Keratinocyte (primary cell): Measurements from ENCODE around the gene NLRP8. TPM values are rescaled to one million over a fixed set of nuclear protein-coding genes. Genes with fewer than 3 reads are reported as not detected.

Experiments
- DNase-seq: peaks from one replicate; pipeline ENCODE4 v3.0.0-alpha.2; 2011; ENCODE audit warnings: low read depth, missing footprints, low spot score
- FAIRE-seq: peaks from 2 replicates; lab custom pipeline; 2011; peaks lifted over from hg19 to GRCh38; lab: Jason Lieb, UNC
- H2AFZ ChIP-seq: 2 replicates; pipeline ENCODE4 v1.6.0; 2012; ENCODE audit warnings: low read length, control low read depth, inconsistent platforms; ENCODE audit not compliant: control insufficient read depth
- H3K27ac ChIP-seq: 2 replicates; pipeline ENCODE4 v1.5.1; 2011; ENCODE audit warnings: low read length; ENCODE audit not compliant: control insufficient read depth, insufficient read depth
- H3K27me3 ChIP-seq: 3 replicates; pipeline ENCODE4 v1.6.0; 2011; ENCODE audit warnings: low read length; ENCODE audit not compliant: control insufficient read depth, insufficient read depth; ENCODE audit errors: extremely low read depth
- H3K36me3 ChIP-seq, 2 experiments: 2 replicates in 1 of 2; 3 replicates in 1 of 2; pipeline ENCODE4 v1.5.1; 2011; ENCODE audit warnings: low read length in 2 of 2, mild to moderate bottlenecking in 1 of 2; ENCODE audit not compliant: control insufficient read depth in 2 of 2, insufficient read depth in 2 of 2; ENCODE audit errors: extremely low read depth in 1 of 2
- H3K4me1 ChIP-seq: 3 replicates; pipeline ENCODE4 v1.5.1; 2011; ENCODE audit warnings: low read length; ENCODE audit not compliant: control insufficient read depth, insufficient read depth; ENCODE audit errors: extremely low read depth
- H3K4me2 ChIP-seq: 3 replicates; pipeline ENCODE4 v1.6.0; 2011; ENCODE audit warnings: low read depth, low read length; ENCODE audit not compliant: control insufficient read depth, insufficient read depth; ENCODE audit errors: extremely low read depth
- H3K4me3 ChIP-seq, 3 experiments: fragments of 200-600 bp in 1 of 3; sonication (generic) in 1 of 3; 2 replicates in 2 of 3; 3 replicates in 1 of 3; pipeline ENCODE4 v1.5.1; 2011 to 2016; ENCODE audit warnings: low read length in 3 of 3, mild to moderate bottlenecking in 3 of 3, control low read depth in 2 of 3, inconsistent platforms in 1 of 3, low read depth in 1 of 3, mixed read lengths in 1 of 3, mixed run types in 1 of 3, moderate library complexity in 1 of 3; ENCODE audit not compliant: control insufficient read depth in 2 of 3, insufficient read depth in 2 of 3; ENCODE audit errors: extremely low read depth in 1 of 3
- H3K79me2 ChIP-seq: 2 replicates; pipeline ENCODE4 v1.6.0; 2012; ENCODE audit warnings: low read length; ENCODE audit not compliant: control insufficient read depth, insufficient read depth
- H3K9ac ChIP-seq: 3 replicates; pipeline ENCODE4 v1.6.0; 2011; ENCODE audit warnings: low read length; ENCODE audit not compliant: control insufficient read depth, insufficient read depth; ENCODE audit errors: extremely low read depth
- H3K9me1 ChIP-seq: 3 replicates; pipeline ENCODE4 v1.6.0; 2011; ENCODE audit warnings: low read length; ENCODE audit not compliant: control insufficient read depth, insufficient read depth; ENCODE audit errors: extremely low read depth
- H3K9me3 ChIP-seq: 2 replicates; pipeline ENCODE4 v1.5.1; 2012; ENCODE audit warnings: low read depth, low read length; ENCODE audit not compliant: control insufficient read depth
- H4K20me1 ChIP-seq: 3 replicates; pipeline ENCODE4 v1.6.0; 2011; ENCODE audit warnings: low read length; ENCODE audit not compliant: control insufficient read depth, insufficient read depth; ENCODE audit errors: extremely low read depth
- CTCF ChIP-seq, 3 experiments: IDR thresholded peaks in 1 of 3; conservative IDR thresholded peaks in 1 of 3; optimal IDR thresholded peaks in 1 of 3; 2 replicates in 2 of 3; 3 replicates in 1 of 3; pipeline versions ENCODE3 to v1.5.1; 2011; ENCODE audit warnings: low read length in 3 of 3, mild to moderate bottlenecking in 3 of 3, moderate library complexity in 2 of 3, control low read depth in 1 of 3, inconsistent platforms in 1 of 3; ENCODE audit not compliant: insufficient read depth in 2 of 3; ENCODE audit errors: extremely low read depth in 1 of 3
- EZH2 ChIP-seq: IDR thresholded peaks from one replicate; pipeline ENCODE4 v1.6.1; 2012; ENCODE audit warnings: inconsistent platforms, mild to moderate bottlenecking, low read length, moderate library complexity
- dilution Hi-C: fragments of 300-500 bp; cut with MboI; formaldehyde crosslinking; loops from one replicate; pipeline ENCODE4 v1.7.0; 2020; ENCODE audit warnings: low sequenced_read_pairs; ENCODE audit not compliant: extremely low pct_ligation_motif_present
- polyA plus RNA-seq, 5 experiments: library from polyadenylated mRNA; depleted of rRNA in 3 of 5; stranded (reverse) in 3 of 5; stranded (forward) in 1 of 5; unstranded in 1 of 5; fragments of >200 nt; gene quantifications; 1 replicate in 1 of 5; 2 replicates in 3 of 5; 3 replicates in 1 of 5; pipeline versions ENCODE4 v1.2.1 to v1.2.3, GENCODE V29; 2011 to 2012; ENCODE audit warnings: missing spikeins in 2 of 5, low read depth in 1 of 5, low replicate concordance in 1 of 5

NLRP8 gene
- polyA plus RNA-seq, 1 donor (not counting 4 experiments of a cell fraction or from before 2014, with no cell fraction given), result not detected

- dilution Hi-C loops, result no loop called here
- H3K79me2 ChIP-seq, result no peaks in the 10 kb centered on the region
- H3K9ac ChIP-seq, result no peak overlapping the region
- H3K9me3 ChIP-seq, result peaks cover 2% of the 10 kb centered on the region
- no peaks in the 10 kb centered on the region for H3K4me1 ChIP-seq
- H3K27me3 ChIP-seq, result no peaks in the 10 kb centered on the region
- H2AFZ ChIP-seq, result no peak overlapping the region
- no peak overlapping the region for H3K4me2 ChIP-seq
- no peak overlapping the region for H3K4me3 ChIP-seq
- FAIRE-seq (no peak), DNase-seq (no peak)
- no peak overlapping the region for H3K27ac ChIP-seq
- no peak for TF ChIP-seq EZH2
- TF ChIP-seq CTCF (optimal IDR thresholded peaks at IDR 0.05 in 1 of 3, IDR thresholded peaks at IDR 0.05 in 1 of 3, conservative IDR thresholded peaks at IDR 0.05 in 1 of 3; ENCODE audit: extremely low read depth in 1 of 3, insufficient read depth in 2 of 3, low read length in 3 of 3), result no peak
- H3K9me1 ChIP-seq, result no peaks in the 10 kb centered on the region
- H3K36me3 ChIP-seq, result no peaks in the 10 kb centered on the region
- no peaks in the 10 kb centered on the region for H4K20me1 ChIP-seq
Measured at GRCh38 chr19:56026769-56027168, 79.1 kb downstream of the NLRP8 start.

Other genes with a start within 250 kb of the NLRP8 start
- gene NLRP9, start 209.4 kb upstream of the NLRP8 start, polyA plus RNA-seq, result not detected in 3 replicates
- gene RFPL4A, start 188.7 kb upstream of the NLRP8 start, polyA plus RNA-seq, result not detected in 3 replicates
- gene RFPL4AL1, start 178.7 kb upstream of the NLRP8 start, polyA plus RNA-seq, result not detected in 3 replicates
- 0.01 TPM in 1 of 3 replicates, not detected in the others for gene NLRP11, start 115.8 kb upstream of the NLRP8 start, polyA plus RNA-seq
- not detected in 3 replicates for gene NLRP4, start 111.3 kb upstream of the NLRP8 start, polyA plus RNA-seq
- not detected in 3 replicates for gene NLRP13, start 15.5 kb upstream of the NLRP8 start, polyA plus RNA-seq
- gene NLRP5, start 38.9 kb downstream of the NLRP8 start, polyA plus RNA-seq, result not detected in 3 replicates
- 4.0 to 10.7 TPM (median 5.6 TPM) in 3 replicates for gene ZNF787, start 173.5 kb downstream of the NLRP8 start, polyA plus RNA-seq
- gene ZNF444, start 193.5 kb downstream of the NLRP8 start, polyA plus RNA-seq, result 7.4 to 10.8 TPM (median 9.1 TPM) in 3 replicates
- gene GALP, start 228.2 kb downstream of the NLRP8 start, polyA plus RNA-seq, result not detected in 3 replicates
- 0.05 TPM in 1 of 3 replicates, not detected in the others for gene ZSCAN5B, start 250.0 kb downstream of the NLRP8 start, polyA plus RNA-seq